ENCODE results near the gene MON1A. TPM values are rescaled to one million over a fixed set of nuclear protein-coding genes. Genes with fewer than 3 reads are reported as not detected.
A peak's percentile ranks its signal among the peaks of the same experiment; 100 is the strongest.
"Not testable (repeated sequence)": the region's sequence is repeated elsewhere in the genome, so short reads cannot be mapped to it uniquely, and the experiment has no call there.

MON1A gene
- total and polyA plus RNA-seq, 7 donors, result 5.4 to 16.3 (median 10.4) TPM

DNA sequence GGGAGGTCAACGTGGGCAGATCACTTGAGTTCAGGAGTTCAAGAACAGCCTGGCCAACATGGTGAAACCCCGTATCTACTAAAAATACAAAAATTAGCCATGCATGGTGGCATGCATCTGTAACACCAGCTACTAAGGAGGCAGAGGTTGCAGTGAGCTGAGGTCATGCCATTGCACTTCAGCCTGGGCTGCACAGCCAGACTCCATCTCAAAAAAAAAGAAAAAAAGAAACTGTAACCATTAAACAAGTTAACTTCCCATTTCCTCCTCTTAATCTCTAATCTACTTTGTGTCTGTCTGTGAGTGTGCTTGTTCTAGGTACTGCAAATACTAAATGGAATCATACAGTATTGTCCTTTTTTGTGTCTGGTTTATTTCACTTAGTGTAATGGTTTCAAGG lies 13.0 kb upstream of the MON1A start:
- Histone ChIP-seq H3K9me3 (no peaks in the 10 kb centered on the region), H3K4me3 (no peak overlapping the region), H3K27ac (no peak overlapping the region), H3K27me3 (no peaks in the 10 kb centered on the region), H3K4me1 (peaks cover 0 to 33% (median 24%) of the 10 kb centered on the region in 4 donors), H3K36me3 (peaks cover 0 to 3% (median 0%) of the 10 kb centered on the region in 4 donors)
- no peak for TF ChIP-seq EP300 (IDR thresholded peaks at IDR 0.05)
- WGBS, 2 donors, result 69 to 70% methylated on average over 2 of the region's 2 CpGs
- intact Hi-C loops (cut with DNase I), result no loop called here
- DNase-seq, result no peak

DNA sequence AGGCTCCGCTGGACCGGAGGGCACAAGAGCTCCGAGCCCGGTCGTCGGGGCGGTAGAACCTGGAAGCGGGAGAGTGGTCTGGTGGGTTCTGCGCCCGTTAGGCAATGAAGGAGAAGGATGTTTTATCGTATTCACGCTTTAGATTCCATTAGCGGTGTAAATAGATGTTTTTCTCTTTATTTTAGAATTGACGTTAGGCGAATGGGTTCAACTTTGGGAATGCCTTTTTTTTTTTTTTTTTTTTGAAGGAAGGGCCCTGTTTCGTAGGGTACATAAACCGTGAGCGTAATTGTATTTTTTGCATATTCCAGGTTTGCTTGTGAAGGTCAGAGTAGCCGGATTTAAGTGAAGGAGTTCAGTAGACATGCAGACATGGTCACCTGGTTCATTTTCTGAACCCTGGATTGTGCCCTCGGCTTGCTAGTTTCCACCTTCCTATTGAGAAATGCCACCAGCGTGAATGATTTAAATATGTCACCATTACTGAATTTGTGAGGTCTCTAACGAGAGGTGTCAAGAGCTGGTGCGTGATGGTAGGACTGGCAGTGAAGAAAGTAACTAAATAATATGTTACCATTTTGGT lies 11.1 kb upstream of the MON1A start:
- no peak for TF ChIP-seq POLR2A (IDR thresholded peaks at IDR 0.05)
- no peak for TF ChIP-seq POLR2AphosphoS5 (IDR thresholded peaks at IDR 0.05)
- TF ChIP-seq, protein P1, sequence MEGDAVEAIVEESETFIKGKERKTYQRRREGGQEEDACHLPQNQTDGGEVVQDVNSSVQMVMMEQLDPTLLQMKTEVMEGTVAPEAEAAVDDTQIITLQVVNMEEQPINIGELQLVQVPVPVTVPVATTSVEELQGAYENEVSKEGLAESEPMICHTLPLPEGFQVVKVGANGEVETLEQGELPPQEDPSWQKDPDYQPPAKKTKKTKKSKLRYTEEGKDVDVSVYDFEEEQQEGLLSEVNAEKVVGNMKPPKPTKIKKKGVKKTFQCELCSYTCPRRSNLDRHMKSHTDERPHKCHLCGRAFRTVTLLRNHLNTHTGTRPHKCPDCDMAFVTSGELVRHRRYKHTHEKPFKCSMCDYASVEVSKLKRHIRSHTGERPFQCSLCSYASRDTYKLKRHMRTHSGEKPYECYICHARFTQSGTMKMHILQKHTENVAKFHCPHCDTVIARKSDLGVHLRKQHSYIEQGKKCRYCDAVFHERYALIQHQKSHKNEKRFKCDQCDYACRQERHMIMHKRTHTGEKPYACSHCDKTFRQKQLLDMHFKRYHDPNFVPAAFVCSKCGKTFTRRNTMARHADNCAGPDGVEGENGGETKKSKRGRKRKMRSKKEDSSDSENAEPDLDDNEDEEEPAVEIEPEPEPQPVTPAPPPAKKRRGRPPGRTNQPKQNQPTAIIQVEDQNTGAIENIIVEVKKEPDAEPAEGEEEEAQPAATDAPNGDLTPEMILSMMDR (IDR thresholded peaks at IDR 0.05), result no peak
- TF ChIP-seq EP300 (IDR thresholded peaks at IDR 0.05), result no peak
- H3K27ac ChIP-seq, result peak overlapping the region; percentile 90 to 96 (median 94)
- H3K36me3 ChIP-seq, result peaks cover 0 to under 1% (median 0%) of the 10 kb centered on the region in 4 donors
- no peaks in the 10 kb centered on the region for H3K9me3 ChIP-seq
- H3K4me3 ChIP-seq, result peak overlapping the region; percentile 64 to 93 (median 80)
- peaks cover 0 to 25% (median 22%) of the 10 kb centered on the region in 4 donors for H3K4me1 ChIP-seq
- WGBS, 2 donors, result 5 to 9% methylated on average over 23 of the region's 23 CpGs
- DNase-seq, result peak; percentile 6
- intact Hi-C loops (cut with DNase I), result no loop called here
- H3K27me3 ChIP-seq, result no peaks in the 10 kb centered on the region

DNA sequence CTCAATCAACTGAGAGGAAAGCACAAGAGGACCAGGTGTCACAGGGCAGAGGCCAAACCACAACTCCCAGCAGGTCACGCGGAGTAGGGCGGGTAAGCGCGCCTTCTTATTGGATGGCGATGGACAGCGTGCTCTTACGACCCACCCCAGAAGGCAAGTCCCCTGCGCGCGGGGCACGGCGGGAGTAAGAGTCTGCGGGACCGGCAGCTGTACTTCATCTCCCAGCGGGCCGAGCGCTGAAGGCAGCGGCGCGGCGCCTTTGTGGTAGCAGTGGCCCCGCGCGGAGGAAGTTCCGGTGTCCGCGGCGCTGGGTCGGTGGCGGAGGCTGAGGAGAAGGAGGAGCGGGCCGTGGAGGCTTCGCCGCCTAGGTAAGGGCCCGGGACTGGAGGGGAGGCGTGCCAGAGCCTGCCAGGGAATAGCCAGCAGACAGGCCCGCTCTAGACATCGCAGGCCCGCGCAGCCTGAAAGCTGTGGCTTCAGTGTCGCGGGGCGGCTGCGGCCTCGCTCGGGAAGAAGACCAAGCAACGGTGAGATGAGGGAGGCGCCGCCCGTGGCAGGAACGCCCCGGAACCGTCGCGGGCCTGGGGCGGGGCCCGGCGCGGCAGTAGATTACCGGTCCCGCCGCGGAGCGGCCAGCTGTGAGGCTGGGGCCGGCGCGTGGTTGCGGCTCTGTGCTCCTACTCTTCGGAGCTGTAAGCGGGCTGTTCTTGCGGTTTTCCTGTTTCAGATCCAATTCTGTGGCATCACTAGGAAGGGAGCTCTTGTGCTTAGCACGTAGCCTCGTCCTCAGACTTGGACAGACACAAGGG lies 10.5 kb upstream of the MON1A start, which contains the start of gene RBM6:
TSS of gene RBM6 (plus strand) at position 293 of the 809 bp plus-strand sequence. CDS start 22,492 bp downstream, outside the sequence.
- peaks cover 0 to 25% (median 22%) of the 10 kb centered on the region in 4 donors for H3K4me1 ChIP-seq
- no peaks in the 10 kb centered on the region for H3K27me3 ChIP-seq
- TF ChIP-seq, protein P1 (IDR thresholded peaks at IDR 0.05), result no peak
- TF ChIP-seq EP300 (IDR thresholded peaks at IDR 0.05), result peak in 1 of 4 donors; percentile 60
- peak; percentile 82 to 95 (median 94) for TF ChIP-seq POLR2AphosphoS5 (IDR thresholded peaks at IDR 0.05)
- peak; percentile 77 to 84 for TF ChIP-seq POLR2A (IDR thresholded peaks at IDR 0.05)
- no peaks in the 10 kb centered on the region for H3K9me3 ChIP-seq
- DNase-seq, result peak; percentile 99
- 0% methylated on average over 74 of the region's 74 CpGs for WGBS, 2 donors
- intact Hi-C loops (cut with DNase I), result no loop called here
- peak within 1 kb of the TSS; percentile 64 to 93 (median 80) for H3K4me3 ChIP-seq
- H3K36me3 ChIP-seq, result no peaks in the 10 kb centered on the region
- peak within 1 kb of the TSS; percentile 90 to 96 (median 94) for H3K27ac ChIP-seq

DNA sequence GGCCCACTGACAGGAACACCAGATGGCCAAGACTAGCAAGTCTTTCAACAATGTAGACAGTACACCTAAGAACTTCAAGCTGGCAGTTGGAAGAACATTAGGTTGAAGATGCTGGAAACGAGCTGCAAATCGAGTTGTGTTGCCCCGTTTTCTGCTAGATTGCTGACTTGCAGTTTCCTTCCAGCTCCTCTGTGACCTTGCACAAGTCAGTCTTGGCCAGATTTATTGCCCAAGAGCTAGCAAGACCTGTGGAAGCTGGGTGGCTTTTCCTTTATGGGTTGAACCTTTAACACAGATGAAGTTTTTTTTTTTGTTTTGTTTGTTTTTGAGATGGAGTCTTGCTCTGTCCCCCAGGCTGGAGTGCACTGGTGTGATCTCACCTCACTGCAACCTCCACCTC lies 7.5 kb upstream of the MON1A start:
- H3K27ac ChIP-seq, result no peak overlapping the region
- no peaks in the 10 kb centered on the region for H3K36me3 ChIP-seq
- TF ChIP-seq, protein P1 (IDR thresholded peaks at IDR 0.05), result no peak
- TF ChIP-seq EP300 (IDR thresholded peaks at IDR 0.05), result no peak
- TF ChIP-seq POLR2AphosphoS5 (IDR thresholded peaks at IDR 0.05), result no peak
- TF ChIP-seq POLR2A (IDR thresholded peaks at IDR 0.05), result no peak
- intact Hi-C loops (cut with DNase I), result no loop called here
- H3K27me3 ChIP-seq, result no peaks in the 10 kb centered on the region
- 42 to 53% methylated on average over 3 of the region's 3 CpGs for WGBS, 2 donors
- no peak overlapping the region for H3K4me3 ChIP-seq
- H3K4me1 ChIP-seq, result peaks cover 0 to 21% (median 16%) of the 10 kb centered on the region in 4 donors
- no peak for DNase-seq
- H3K9me3 ChIP-seq, result no peaks in the 10 kb centered on the region

DNA sequence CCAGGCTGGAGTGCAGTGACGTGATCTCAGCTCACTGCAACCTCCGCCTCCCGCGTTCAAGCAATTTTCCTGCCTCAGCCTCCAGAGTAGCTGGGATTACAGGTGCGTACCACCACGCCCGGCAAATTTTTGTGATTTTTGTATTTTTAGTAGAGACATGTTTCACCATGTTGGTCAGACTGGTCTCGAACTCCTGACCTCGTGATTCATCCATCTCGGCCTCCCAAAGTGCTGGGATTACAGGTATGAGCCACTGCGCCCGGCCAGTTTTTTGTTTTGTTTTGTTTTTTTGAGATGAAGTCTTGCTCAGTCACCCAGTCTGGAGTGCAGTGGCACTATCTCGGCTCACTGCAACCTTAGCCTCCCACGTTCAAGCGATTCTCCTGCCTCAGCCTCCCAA lies 2.7 kb upstream of the MON1A start:
- 94 to 95% methylated on average over 15 of the region's 15 CpGs for WGBS, 2 donors
- intact Hi-C loops (cut with DNase I); H3K27ac ChIP-seq; DNase-seq; H3K27me3 ChIP-seq; H3K36me3 ChIP-seq; H3K4me3 ChIP-seq; H3K9me3 ChIP-seq: not testable (repeated sequence)
- peaks cover 0 to 23% (median 16%) of the 10 kb centered on the region in 4 donors for H3K4me1 ChIP-seq
